Retinal pigment epithelial cell (primary cell): ENCODE measurements around the gene P2RX5.

Experiments
- DNase-seq: peaks from one replicate; pipeline ENCODE4 v3.0.0-alpha.2; 2010; ENCODE audit warnings: low read depth
- H3K4me3 ChIP-seq: 2 replicates; pipeline ENCODE4 v1.5.1; 2011; ENCODE audit warnings: mild to moderate bottlenecking, low read length, control low read depth, moderate library complexity
- TF ChIP-seq, protein P1 (sequence below): conservative IDR thresholded peaks from 2 replicates; pipeline ENCODE4 v1.5.1; 2011; ENCODE audit warnings: low read depth, low read length, control low read depth, inconsistent platforms

The P2RX5 gene

DNA sequence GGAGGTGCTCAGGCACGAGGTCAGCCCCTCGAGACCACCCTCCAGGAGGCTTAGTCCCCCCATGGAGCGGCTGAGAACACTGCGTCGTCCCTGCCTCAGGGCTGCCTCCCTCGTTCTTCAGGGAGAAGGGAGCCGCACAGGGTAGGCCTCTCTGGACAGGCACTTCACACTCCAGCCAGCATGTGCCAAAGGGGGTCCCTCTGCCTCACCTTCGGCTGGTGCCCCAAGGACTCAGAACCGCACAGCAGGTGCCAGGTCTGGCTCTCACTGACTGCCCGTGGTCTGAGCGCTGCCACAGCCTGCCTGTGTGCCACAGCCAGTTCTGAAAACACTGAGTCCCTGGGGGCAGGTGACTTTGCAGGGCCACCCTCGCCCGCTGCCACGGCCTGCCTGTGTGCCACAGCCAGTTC lies 7.1 kb downstream of the P2RX5 start:
- DNase-seq, result no peak
- H3K4me3 ChIP-seq, result no peak overlapping the region
- TF ChIP-seq, protein P1, sequence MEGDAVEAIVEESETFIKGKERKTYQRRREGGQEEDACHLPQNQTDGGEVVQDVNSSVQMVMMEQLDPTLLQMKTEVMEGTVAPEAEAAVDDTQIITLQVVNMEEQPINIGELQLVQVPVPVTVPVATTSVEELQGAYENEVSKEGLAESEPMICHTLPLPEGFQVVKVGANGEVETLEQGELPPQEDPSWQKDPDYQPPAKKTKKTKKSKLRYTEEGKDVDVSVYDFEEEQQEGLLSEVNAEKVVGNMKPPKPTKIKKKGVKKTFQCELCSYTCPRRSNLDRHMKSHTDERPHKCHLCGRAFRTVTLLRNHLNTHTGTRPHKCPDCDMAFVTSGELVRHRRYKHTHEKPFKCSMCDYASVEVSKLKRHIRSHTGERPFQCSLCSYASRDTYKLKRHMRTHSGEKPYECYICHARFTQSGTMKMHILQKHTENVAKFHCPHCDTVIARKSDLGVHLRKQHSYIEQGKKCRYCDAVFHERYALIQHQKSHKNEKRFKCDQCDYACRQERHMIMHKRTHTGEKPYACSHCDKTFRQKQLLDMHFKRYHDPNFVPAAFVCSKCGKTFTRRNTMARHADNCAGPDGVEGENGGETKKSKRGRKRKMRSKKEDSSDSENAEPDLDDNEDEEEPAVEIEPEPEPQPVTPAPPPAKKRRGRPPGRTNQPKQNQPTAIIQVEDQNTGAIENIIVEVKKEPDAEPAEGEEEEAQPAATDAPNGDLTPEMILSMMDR, result no peak

DNA sequence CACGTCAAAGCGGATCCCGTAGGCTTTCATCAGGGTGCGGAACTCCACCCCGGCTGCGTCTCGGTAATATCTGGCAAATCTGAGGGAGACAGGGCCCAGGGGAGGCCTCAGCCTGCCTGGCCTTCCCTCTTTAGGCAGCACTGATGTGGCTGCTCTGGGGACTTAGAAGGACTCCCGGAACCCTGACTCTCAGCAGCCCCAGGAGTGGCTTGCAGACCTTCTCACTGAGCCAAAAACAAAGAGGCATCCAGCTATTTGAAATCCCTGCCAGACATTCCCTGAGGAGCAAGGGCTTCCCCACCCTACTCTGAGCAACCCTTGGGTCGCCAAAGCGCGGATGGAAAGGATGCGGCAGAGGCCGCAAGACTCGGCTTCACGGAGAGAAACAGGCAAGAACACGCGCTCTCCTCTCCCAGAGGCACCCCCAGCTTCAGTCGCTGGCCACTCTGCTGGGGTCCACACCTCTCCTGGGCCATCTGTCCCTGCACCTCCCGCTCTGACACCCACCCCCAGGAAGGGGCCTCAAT lies 7.9 kb downstream of the P2RX5 start:
- DNase-seq, result no peak
- TF ChIP-seq, protein P1, result no peak
- no peak overlapping the region for H3K4me3 ChIP-seq

DNA sequence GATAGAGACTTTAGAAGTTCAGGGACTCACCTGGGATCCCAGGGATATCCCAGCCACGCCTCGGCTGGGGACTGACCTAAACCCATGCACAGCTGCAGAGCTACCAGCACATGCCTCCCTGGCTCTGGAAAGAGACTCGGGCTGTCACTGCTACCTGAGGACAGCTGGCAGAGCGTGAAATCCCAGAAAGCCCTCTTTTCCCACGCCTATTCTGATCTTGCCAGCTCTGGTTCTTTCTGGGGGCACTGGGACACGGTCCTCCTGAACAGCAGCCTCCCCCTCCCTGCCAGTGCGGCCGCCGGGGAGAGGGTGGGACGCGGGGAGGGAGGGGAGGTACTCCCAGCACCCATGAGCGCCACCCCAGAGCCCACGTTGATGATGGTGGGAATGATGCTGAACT lies 10.8 kb downstream of the P2RX5 start:
- no peak for DNase-seq
- no peak overlapping the region for H3K4me3 ChIP-seq
- TF ChIP-seq, protein P1, result no peak

DNA sequence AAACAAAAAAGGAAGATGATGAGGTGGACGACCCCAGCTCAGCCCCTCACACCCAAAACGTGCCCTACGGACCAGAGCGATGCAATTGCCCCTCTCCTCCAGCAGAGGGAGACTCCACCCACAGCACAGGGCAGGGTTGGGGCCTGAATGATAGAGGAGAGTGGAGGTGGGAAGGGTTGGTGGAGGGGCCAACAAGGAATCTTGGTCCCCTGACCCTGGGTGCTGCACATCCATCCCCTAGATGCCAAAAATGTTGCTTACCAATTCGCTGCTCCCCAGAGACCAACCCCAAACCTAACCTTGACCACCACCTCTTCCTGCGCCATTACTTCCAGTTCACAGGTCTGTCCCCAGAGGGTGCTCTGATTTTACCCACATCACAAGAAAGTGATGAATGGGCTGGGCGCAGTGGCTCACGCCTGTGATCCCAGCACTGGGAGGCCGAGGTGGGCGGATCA lies 12.9 kb downstream of the P2RX5 start:
- H3K4me3 ChIP-seq, result no peak overlapping the region
- DNase-seq, result no peak
- TF ChIP-seq, protein P1, result peak; percentile 99

DNA sequence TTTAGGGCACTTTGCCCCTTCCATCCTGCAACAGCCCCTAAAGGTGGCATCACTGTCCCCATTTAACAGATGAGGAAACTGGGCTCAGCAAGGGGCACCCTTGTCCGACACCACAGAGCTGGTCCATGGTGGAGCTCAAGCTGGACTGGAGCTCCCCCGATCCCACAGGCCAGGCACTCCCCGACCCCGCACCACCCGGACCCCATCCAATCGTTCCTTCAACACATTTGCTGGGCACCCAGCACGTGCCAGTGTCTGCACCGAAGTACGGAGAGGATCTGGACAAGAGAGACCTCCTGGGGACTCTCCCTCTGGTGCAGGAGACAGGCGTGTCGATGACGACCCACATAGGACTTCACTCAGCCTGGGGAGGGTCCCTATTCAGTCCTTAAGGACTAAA lies 13.9 kb downstream of the P2RX5 start:
- DNase-seq, result no peak
- TF ChIP-seq, protein P1, result no peak
- H3K4me3 ChIP-seq, result no peak overlapping the region

DNA sequence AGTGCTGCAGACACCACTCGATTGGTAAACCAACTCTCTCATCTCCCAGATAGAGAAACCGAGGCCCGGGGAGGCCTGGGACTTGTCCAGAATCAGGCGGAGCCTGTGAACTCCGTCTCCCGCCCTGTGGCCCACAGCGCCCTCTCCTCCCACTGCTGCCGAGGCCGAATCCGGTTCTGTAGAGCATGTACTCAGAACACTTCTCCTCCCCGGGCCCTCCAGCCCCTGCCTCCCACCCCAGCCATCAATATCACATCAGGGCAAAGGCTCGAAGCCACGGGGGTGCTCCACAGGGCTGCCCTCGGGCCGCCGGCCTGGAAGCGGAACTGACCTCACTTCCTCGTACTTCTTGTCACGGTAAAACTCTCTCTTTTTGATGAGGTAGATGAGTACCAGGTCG lies 14.4 kb downstream of the P2RX5 start:
- no peak for DNase-seq
- no peak overlapping the region for H3K4me3 ChIP-seq
- TF ChIP-seq, protein P1, result no peak

DNA sequence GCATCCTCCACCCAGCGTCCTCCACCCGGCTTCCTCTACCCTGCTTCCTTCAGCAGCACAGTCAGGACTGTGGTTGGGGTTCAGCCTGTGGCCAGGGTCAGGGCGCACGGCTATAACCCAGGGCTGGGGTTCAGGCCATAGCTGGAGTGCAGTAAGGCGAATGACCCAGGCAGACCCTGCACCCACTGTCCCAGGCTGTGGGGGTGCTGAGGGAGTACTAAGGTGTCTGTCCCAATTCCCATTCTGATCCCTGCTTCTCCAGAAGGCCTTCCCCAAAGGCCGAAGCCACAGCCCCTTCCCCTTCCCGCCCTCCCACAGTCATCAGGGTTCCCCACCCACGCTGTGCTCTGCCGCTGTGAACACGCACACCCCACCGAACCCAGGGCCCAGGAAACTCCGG lies 14.9 kb downstream of the P2RX5 start:
- no peak for DNase-seq
- TF ChIP-seq, protein P1, result no peak
- H3K4me3 ChIP-seq, result no peak overlapping the region
